Omental fat pad (tissue), 4 donors: ENCODE measurements around the gene PRICKLE4. TPM values are rescaled to one million over a fixed set of nuclear protein-coding genes. Genes with fewer than 3 reads are reported as not detected.

Source experiments
- ATAC-seq: fragments of 150-250 bp; one replicate; pipeline ENCODE4 v1.9.1; 2016; ENCODE audit warnings: mild to moderate bottlenecking, moderate library complexity; ENCODE audit not compliant: low FRiP score
- DNase-seq: peaks from one replicate; pipeline ENCODE4 v3.0.0-alpha.2; 2019; ENCODE audit warnings: low spot score
- total RNA-seq, 4 donors: library from RNA; depleted of rRNA; stranded (reverse); fragments of >200 nt; gene quantifications; one replicate each; pipeline ENCODE4 v1.1.0, GENCODE V29; 2016
- TF ChIP-seq, protein P1 (sequence below), 3 donors: fragments of 450-650 bp; IDR thresholded peaks; one replicate each; pipeline ENCODE4 v1.5.1; 2016 to 2017; ENCODE audit warnings: antibody characterized with exemption in 3 of 3, mild to moderate bottlenecking in 3 of 3, moderate library complexity in 2 of 3

The PRICKLE4 gene
- total RNA-seq, 4 donors from 2014 or later: 1.6 to 11.7 (median 8.6) TPM

DNA sequence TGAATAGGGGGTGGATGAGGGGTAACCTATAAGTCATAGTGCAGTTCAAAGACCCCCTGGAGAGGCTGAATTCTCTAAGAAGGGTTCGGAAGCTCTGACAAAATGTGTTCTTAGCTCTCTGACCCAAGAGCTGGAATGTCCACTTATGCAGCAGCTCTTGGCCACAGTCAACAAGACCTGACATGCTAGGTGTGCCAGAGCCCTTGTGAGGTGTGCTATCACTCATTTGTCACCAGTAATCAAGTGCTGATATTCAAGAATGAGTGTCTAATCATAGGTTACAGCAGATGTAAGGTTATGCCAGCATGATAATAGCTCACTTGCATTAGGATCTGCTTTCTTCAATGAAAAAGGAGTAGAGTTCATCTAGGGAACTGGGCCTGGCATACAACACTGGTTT is 35.0 kb downstream of the PRICKLE4 start:
- TF ChIP-seq, protein P1, sequence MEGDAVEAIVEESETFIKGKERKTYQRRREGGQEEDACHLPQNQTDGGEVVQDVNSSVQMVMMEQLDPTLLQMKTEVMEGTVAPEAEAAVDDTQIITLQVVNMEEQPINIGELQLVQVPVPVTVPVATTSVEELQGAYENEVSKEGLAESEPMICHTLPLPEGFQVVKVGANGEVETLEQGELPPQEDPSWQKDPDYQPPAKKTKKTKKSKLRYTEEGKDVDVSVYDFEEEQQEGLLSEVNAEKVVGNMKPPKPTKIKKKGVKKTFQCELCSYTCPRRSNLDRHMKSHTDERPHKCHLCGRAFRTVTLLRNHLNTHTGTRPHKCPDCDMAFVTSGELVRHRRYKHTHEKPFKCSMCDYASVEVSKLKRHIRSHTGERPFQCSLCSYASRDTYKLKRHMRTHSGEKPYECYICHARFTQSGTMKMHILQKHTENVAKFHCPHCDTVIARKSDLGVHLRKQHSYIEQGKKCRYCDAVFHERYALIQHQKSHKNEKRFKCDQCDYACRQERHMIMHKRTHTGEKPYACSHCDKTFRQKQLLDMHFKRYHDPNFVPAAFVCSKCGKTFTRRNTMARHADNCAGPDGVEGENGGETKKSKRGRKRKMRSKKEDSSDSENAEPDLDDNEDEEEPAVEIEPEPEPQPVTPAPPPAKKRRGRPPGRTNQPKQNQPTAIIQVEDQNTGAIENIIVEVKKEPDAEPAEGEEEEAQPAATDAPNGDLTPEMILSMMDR (IDR thresholded peaks at IDR 0.05): no peak
- DNase-seq (no peak), ATAC-seq (no peak)

DNA sequence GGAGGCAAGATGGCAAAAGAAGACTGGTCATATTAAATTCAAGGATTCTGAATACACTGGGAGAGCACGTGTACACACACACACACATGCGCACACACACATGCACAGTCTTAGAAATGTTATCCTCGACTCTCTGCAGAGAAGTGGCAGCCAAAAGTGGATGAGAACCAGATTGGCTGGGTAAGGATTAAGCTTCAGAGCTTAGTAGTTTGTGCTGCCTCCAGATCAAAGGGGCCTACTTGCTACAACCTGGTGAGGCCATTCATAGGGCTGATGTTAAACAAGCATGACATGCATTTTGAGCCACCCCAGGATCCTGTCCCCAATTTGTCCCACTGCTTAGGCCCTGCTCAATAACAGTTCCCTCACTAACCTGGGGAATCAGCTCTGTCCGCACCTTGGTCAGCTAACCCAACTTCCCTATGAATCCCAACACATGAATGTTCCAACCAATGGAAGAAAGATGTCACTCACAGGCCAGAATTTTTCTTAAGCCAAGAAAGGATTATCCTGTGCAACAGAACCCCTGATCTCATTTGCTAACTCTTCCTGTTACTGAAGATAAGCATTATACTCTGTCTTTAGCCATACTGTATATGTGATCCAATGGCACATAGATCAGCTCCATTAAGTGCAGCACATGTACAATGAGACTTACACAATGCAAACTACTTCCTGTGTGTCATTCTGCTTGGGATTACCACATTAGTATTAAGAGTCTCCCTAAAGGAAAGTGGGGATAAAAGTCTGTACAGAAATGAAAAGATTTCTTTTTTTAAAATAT is 37.9 kb downstream of the PRICKLE4 start:
- DNase-seq: no peak
- ATAC-seq: no peak
- TF ChIP-seq, protein P1 (IDR thresholded peaks at IDR 0.05): no peak

DNA sequence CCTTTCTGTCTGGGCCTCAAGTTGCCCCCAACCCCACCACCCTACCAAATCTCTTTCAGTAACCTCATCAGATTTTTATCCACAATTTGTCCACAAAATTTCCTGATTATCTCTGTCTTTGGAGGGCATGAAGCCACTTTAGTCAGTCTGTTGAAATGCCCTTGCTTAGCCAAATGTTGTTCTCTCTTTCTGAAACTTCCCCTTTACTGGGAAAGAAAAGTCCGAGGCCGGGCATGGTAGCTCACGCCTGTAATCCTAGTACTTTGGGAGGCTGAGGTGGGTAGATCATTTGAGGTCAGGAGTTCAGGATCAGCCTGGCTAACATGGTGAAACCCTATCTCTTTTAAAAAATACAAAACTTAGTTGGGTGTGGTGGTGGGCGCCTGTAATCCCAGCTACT is 40.7 kb downstream of the PRICKLE4 start:
- ATAC-seq (no peak), DNase-seq (no peak)
- TF ChIP-seq, protein P1 (IDR thresholded peaks at IDR 0.05): no peak

DNA sequence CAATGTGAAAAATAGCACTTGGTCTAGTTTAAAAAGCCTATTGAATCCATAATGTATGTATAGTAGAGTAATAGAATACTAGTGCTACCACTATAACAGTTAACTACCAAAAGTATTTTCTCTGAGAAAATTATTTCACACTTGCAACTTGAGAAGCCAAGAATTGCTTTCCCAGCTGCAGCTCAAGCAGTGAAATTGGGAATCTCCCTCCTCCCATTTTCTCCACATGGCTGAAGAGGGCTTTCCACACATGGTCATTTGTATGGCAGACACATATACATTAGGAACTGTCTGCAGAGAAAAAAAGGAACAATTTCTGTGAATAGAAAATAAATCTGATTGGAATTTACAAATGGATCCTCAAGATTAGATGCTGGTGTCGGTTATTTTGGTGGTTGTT is 41.4 kb downstream of the PRICKLE4 start:
- DNase-seq: no peak
- ATAC-seq: no peak
- TF ChIP-seq, protein P1 (IDR thresholded peaks at IDR 0.05): no peak

DNA sequence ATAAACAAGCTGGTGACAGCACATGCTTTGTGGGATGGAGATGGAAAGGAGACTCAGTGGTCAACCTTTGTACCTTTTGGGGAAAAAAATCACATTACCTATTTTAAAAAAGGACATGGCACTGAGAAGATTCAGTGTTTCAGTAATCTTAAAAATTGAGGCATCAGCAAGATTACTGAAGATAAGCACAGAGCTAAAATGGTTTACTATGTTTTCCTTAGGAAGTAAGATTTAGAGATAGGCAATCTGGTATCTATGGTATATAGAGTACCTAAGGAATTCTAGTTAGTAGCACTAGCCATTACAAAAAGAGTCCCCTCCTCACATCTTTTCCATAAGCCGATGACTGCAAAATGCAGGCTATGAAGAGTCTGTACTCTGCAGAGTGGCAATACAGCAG is 42.6 kb downstream of the PRICKLE4 start:
- ATAC-seq: no peak
- no peak for DNase-seq
- TF ChIP-seq, protein P1 (IDR thresholded peaks at IDR 0.05): no peak

DNA sequence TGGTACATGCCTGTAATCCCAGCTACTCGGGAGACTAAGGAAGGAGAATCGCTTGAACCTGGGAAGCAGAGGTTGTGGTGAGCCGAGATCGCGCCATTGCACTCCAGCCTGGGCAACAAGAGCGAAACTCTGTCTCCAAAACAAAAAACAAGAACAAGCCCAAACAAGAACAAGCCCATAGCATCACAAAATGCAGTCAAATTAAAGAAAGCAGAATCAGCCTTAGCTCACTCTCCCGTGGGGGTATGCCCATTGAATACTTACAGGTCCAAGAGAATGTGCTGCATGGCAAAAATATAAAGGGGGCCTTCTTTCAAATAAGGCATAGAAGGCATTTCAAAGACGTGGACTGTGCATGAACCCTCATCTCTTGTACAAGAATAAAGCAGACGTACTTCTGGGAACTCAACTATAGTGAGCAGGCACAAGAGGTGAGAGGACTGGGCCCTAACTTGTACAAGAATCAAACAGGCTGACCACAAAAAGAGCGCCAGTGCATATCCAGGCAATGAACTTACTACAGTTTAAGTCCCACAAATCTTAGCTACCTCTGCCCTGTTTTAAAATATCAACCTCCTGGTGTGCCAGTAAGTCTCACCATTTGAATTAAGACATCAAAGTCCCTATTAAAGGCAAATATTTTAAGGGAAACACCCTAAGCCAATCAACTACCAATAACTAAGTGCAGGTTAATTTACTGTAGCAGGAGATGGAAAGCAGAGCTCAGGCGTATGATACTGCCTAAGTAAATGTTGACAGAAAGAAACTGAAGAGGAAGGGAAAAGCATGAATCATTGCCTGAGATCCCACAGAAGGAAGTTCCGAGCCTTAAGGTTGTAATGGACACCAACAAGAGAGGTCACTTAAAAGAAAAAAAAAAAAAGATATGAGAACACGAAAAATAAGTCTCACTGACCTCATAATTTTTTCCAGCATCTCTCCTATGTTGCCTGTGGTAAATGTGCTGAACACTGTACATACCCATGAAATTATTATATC is 44.3 kb downstream of the PRICKLE4 start:
- TF ChIP-seq, protein P1 (IDR thresholded peaks at IDR 0.05): no peak
- no peak for ATAC-seq
- DNase-seq: no peak
